Measurements from ENCODE around the gene GRAMD4. TPM values are rescaled to one million over a fixed set of nuclear protein-coding genes. Genes with fewer than 3 reads are reported as not detected.
A peak's percentile ranks its signal among the peaks of the same experiment; 100 is the strongest.

GRAMD4 gene
- total and polyA plus RNA-seq, 10 of the 15 experiments (the other 5 are each of a cell fraction or from before 2014, with no cell fraction given), result 0.21 to 45.5 (median 10.6) TPM

- DNase-seq (ENCODE audit: low read depth, low spot score) (no peak), FAIRE-seq (no peak), ATAC-seq (no peak; the same call in 2 of the 3 replicates)
- no TSS peak for BruUV-seq (replicated peaks)
- ChIA-PET SMC1A (ENCODE audit: uncharacterized antibody, unreplicated experiment) (interaction anchor here (1.3 kb wide), 1 partner anchor 11 kb away, joined by 5 read pairs; no protein-coding TSS in a partner anchor), RAD21 (ENCODE audit: unreplicated experiment) (no interaction called here), POLR2A (no interaction called here), CTCF (no interaction called here)
- in situ Hi-C loops (cut with MboI) (no loop called here), intact Hi-C loops (cut with micrococcal nuclease; ENCODE audit: unreplicated experiment) (no loop called here)
- Histone ChIP-seq H2AFZ (ENCODE audit: control insufficient read depth, low read depth, low read length) (no peak overlapping the region), H3K9ac (ENCODE audit: control insufficient read depth, insufficient read depth, low read length) (no peak overlapping the region), H3K27me3 (replicated peaks in 1 of 2; ENCODE audit: control insufficient read depth in 2 of 2, insufficient read depth in 2 of 2, low read length in 1 of 2) (no peaks in the 10 kb centered on the region), H3K79me2 (ENCODE audit: control insufficient read depth, insufficient read depth, low read length) (no peaks in the 10 kb centered on the region), H4K20me1 (ENCODE audit: control insufficient read depth, insufficient read depth) (no peaks in the 10 kb centered on the region), H3K9me3 (replicated peaks; ENCODE audit: control insufficient read depth, insufficient read depth, low read length) (no peaks in the 10 kb centered on the region), H3K4me3 (no peak overlapping the region), H3K4me1 (ENCODE audit: control insufficient read depth, insufficient read depth, low read length) (no peaks in the 10 kb centered on the region), H3K4me2 (ENCODE audit: control insufficient read depth, insufficient read depth) (no peak overlapping the region), H3K27ac (ENCODE audit: control insufficient read depth, insufficient read depth) (no peak overlapping the region), H3K36me3 (ENCODE audit: control insufficient read depth in 2 of 2, insufficient read depth in 2 of 2, low read length in 1 of 2) (peaks cover 6 to 20% of the 10 kb centered on the region in 2 experiments; a peak in 3 of 4 replicates)
- TF ChIP-seq, protein P1, sequence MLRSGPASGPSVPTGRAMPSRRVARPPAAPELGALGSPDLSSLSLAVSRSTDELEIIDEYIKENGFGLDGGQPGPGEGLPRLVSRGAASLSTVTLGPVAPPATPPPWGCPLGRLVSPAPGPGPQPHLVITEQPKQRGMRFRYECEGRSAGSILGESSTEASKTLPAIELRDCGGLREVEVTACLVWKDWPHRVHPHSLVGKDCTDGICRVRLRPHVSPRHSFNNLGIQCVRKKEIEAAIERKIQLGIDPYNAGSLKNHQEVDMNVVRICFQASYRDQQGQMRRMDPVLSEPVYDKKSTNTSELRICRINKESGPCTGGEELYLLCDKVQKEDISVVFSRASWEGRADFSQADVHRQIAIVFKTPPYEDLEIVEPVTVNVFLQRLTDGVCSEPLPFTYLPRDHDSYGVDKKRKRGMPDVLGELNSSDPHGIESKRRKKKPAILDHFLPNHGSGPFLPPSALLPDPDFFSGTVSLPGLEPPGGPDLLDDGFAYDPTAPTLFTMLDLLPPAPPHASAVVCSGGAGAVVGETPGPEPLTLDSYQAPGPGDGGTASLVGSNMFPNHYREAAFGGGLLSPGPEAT (IDR thresholded peaks at IDR 0.05; ENCODE audit: low read depth), result no peak
- peak; percentile 34; the same call in 1 of the 2 replicates for TF ChIP-seq NR2F1 (conservative IDR thresholded peaks at IDR 0.05)
- 86% methylated on average over 11 of the region's 11 CpGs for WGBS (ENCODE audit: insufficient coverage, insufficient replicate concordance, low lambda C conversion rate, missing lambda C conversion rate)
These were observed 99.7 kb downstream of the GRAMD4 start for GRCh38 chr22:46719921-46720320.

- H3K4me1 ChIP-seq (ENCODE audit: control insufficient read depth, insufficient read depth, low read length), result peaks cover 3% of the 10 kb centered on the region; the same call in 1 of the 2 replicates
- ATAC-seq, result no peak
- SMC1A ChIA-PET (ENCODE audit: uncharacterized antibody, unreplicated experiment), result interaction anchor here (0.6 to 1.3 kb wide), 2 partner anchors 10 to 40 kb away, joined by 3 to 5 read pairs; no protein-coding TSS in a partner anchor
- H3K79me2 ChIP-seq (ENCODE audit: control insufficient read depth, insufficient read depth, low read length), result no peaks in the 10 kb centered on the region
- no peak overlapping the region for H3K4me2 ChIP-seq (ENCODE audit: control insufficient read depth, insufficient read depth)
- no peak for DNase-seq (ENCODE audit: low read depth, low spot score)
- H4K20me1 ChIP-seq (ENCODE audit: control insufficient read depth, insufficient read depth), result peaks cover 3% of the 10 kb centered on the region; the same call in 1 of the 2 replicates
- no TSS peak for BruUV-seq (replicated peaks)
- H3K9me3 ChIP-seq (replicated peaks; ENCODE audit: control insufficient read depth, insufficient read depth, low read length), result no peaks in the 10 kb centered on the region
- CTCF ChIA-PET, result interaction anchor here (0.7 to 1.4 kb wide), 4 partner anchors 37 to 158 kb away, joined by 3 to 4 read pairs (median 4); no protein-coding TSS in a partner anchor
- H3K27me3 ChIP-seq (replicated peaks in 1 of 2; ENCODE audit: control insufficient read depth in 2 of 2, insufficient read depth in 2 of 2, low read length in 1 of 2), result no peaks in the 10 kb centered on the region
- no peak overlapping the region for H2AFZ ChIP-seq (ENCODE audit: control insufficient read depth, low read depth, low read length)
- no peak for FAIRE-seq
- in situ Hi-C loops (cut with MboI) (no loop called here), intact Hi-C loops (cut with micrococcal nuclease; ENCODE audit: unreplicated experiment) (no loop called here)
- H3K27ac ChIP-seq (ENCODE audit: control insufficient read depth, insufficient read depth), result no peak overlapping the region
- peaks cover 7 to 20% of the 10 kb centered on the region in 2 experiments; a peak in 3 of 4 replicates for H3K36me3 ChIP-seq (ENCODE audit: control insufficient read depth in 2 of 2, insufficient read depth in 2 of 2, low read length in 1 of 2)
- no peak overlapping the region for H3K4me3 ChIP-seq
- no peak overlapping the region for H3K9ac ChIP-seq (ENCODE audit: control insufficient read depth, insufficient read depth, low read length)
- POLR2A ChIA-PET, result no interaction called here
- 92% methylated on average over 16 of the region's 16 CpGs for WGBS (ENCODE audit: insufficient coverage, insufficient replicate concordance, low lambda C conversion rate, missing lambda C conversion rate)
- RAD21 ChIA-PET (ENCODE audit: unreplicated experiment), result no interaction called here
- TF ChIP-seq ATF3 (IDR thresholded peaks at IDR 0.05; ENCODE audit: borderline replicate concordance, extremely low read depth, low read depth, low read length), result no peak
- TF ChIP-seq BCL3 (IDR thresholded peaks at IDR 0.05; ENCODE audit: borderline replicate concordance, insufficient read depth, low read depth, low read length, poor library complexity, severe bottlenecking), result no peak
- no peak for TF ChIP-seq TCF3 (IDR thresholded peaks at IDR 0.05; ENCODE audit: borderline replicate concordance, insufficient read depth, low read depth, low read length)
- no peak for TF ChIP-seq SREBF2 (IDR thresholded peaks at IDR 0.05; ENCODE audit: low read length)
- no peak for TF ChIP-seq LARP7 (IDR thresholded peaks at IDR 0.05)
- no peak for TF ChIP-seq USF1 (IDR thresholded peaks at IDR 0.05; ENCODE audit: borderline replicate concordance, extremely low read length, insufficient read depth, low read depth, low read length)
- no peak for TF ChIP-seq JUNB (IDR thresholded peaks at IDR 0.05)
These were observed 101.4 kb downstream of the GRAMD4 start for GRCh38 chr22:46721501-46722085.
